Measurements from ENCODE around the gene BFAR. TPM values are rescaled to one million over a fixed set of nuclear protein-coding genes. Genes with fewer than 3 reads are reported as not detected.
"Not testable (repeated sequence)": the region's sequence is repeated elsewhere in the genome, so short reads cannot be mapped to it uniquely, and the experiment has no call there.

BFAR gene
- total RNA-seq, 1 donor from 2014 or later = 80.7 TPM

DNA sequence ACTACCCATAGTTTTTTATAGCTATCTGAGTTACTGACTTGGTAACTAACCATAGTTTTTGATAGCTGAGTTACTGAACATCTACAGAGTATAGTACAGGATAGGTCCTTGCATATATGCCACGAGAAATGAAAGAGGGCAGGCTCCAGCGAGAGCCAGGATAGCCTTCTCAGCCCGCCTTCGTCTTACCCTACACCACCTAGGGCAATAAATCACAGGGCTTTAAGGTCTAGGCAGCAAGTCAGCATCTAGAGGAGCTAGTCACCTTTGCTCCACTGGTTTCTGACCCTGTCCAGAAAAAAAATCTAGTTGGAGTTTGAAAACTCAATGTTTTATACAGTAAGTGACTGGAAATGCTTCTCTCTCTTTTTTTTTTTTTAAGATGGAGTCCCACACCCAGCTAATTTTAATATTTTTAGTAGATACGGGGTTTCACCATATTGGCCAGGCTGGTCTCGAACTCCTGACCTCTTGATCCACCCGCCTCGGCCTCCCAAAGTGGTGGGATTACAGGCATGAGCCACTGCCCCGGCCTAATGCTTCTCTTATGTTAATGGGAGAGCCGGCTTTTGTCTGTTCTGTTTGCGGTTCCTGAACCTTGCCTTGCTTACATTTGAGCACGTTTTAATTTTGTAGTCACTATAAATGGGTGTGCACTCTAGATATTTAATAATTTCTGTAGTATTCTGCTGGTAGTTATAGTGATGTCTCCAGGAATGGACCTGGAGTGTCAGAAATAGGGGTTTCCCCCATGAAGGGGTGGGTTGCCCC, 2.8 kb downstream of the BFAR start:
- Mint-ChIP-seq H3K9me3 (ENCODE audit: unreplicated experiment) (no peaks in the 10 kb centered on the region), H3K4me1 (ENCODE audit: unreplicated experiment) (peaks cover 22% of the 10 kb centered on the region), H3K4me3 (ENCODE audit: unreplicated experiment) (no peak overlapping the region)

DNA sequence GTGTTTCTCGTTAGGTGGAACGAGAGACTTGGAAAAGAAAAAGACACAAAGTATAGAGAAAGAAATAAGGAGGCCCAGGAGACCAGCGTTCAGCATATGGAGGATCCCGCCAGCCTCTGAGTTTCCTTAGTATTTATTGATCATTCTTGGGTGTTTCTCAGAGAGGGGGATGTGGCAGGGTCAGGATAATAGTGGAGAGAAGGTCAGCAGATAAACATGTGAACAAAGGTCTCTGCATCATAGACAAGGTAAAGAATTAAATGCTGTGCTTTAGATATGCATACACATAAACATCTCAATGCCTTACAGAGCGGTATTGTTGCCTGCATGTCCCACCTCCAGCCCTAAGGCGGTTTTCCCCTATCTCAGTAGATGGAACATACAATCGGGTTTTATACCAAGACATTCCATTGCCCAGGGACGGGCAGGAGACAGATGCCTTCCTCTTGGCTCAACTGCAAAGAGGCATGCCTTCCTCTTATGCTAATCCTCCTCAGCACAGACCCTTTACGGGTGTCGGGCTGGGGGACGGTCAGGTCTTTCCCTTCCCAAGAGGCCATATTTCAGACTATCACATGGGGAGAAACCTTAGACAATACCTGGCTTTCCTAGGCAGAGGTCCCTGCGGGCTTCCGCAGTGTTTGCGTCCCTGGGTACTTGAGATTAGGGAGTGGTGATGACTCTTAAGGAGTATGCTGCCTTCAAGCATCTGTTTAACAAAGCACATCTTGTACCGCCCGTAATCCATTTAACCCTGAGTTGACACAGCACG, 3.6 kb downstream of the BFAR start:
- not testable (repeated sequence) for H3K36me3 Mint-ChIP-seq (ENCODE audit: low read depth, unreplicated experiment)

More for the DNA sequence above, 2.8 kb downstream of the BFAR start:
- peak overlapping the region; percentile 58 for H3K27ac Mint-ChIP-seq (ENCODE audit: unreplicated experiment)
- no peak for TF ChIP-seq CTCF (IDR thresholded peaks at IDR 0.05; ENCODE audit: unreplicated experiment)
- no peak for DNase-seq (ENCODE audit: low spot score)
- no peaks in the 10 kb centered on the region for H3K36me3 Mint-ChIP-seq (ENCODE audit: low read depth, unreplicated experiment)
- H3K27me3 Mint-ChIP-seq (ENCODE audit: unreplicated experiment) = peaks cover 10% of the 10 kb centered on the region

GRCh38 chr16:14636951-14637240, 4.1 kb downstream of the BFAR start:
- not testable (repeated sequence) for H3K9me3 Mint-ChIP-seq (ENCODE audit: unreplicated experiment); H3K27me3 Mint-ChIP-seq (ENCODE audit: unreplicated experiment); H3K27ac Mint-ChIP-seq (ENCODE audit: unreplicated experiment); H3K4me3 Mint-ChIP-seq (ENCODE audit: unreplicated experiment); DNase-seq (ENCODE audit: low spot score); H3K36me3 Mint-ChIP-seq (ENCODE audit: low read depth, unreplicated experiment)
- peaks cover 22% of the 10 kb centered on the region for H3K4me1 Mint-ChIP-seq (ENCODE audit: unreplicated experiment)

More for the DNA sequence above, 3.6 kb downstream of the BFAR start:
- H3K9me3 Mint-ChIP-seq (ENCODE audit: unreplicated experiment); H3K27me3 Mint-ChIP-seq (ENCODE audit: unreplicated experiment); DNase-seq (ENCODE audit: low spot score); H3K4me3 Mint-ChIP-seq (ENCODE audit: unreplicated experiment): not testable (repeated sequence)
- H3K27ac Mint-ChIP-seq (ENCODE audit: unreplicated experiment) = peak overlapping the region; percentile 58
- H3K4me1 Mint-ChIP-seq (ENCODE audit: unreplicated experiment) = peaks cover 22% of the 10 kb centered on the region

DNA sequence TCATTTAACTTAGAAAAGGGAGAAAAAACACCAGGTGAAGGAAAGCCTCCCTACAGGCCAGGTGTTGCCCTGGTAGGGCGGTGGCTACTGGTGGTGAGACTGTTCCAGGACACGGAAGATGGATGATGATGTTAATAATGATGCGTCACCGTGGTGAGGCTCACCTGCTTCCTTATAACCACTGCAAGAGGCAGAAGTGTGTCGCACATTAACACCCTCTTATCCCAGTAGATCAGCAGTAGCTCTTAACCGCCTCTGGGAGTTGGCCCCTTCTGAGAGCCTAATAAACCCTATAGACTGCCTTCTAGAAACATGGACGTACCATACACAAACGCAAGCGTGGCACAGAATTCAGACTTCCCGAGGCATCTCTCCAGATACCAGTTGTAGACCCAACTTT, 7.8 kb downstream of the BFAR start:
- DNase-seq (ENCODE audit: low spot score) = no peak
- no peak for TF ChIP-seq CTCF (IDR thresholded peaks at IDR 0.05; ENCODE audit: unreplicated experiment)
- Mint-ChIP-seq H3K36me3 (ENCODE audit: low read depth, unreplicated experiment) (peaks cover 3% of the 10 kb centered on the region), H3K27me3 (ENCODE audit: unreplicated experiment) (no peaks in the 10 kb centered on the region), H3K4me1 (ENCODE audit: unreplicated experiment) (peaks cover 14% of the 10 kb centered on the region), H3K27ac (ENCODE audit: unreplicated experiment) (no peak overlapping the region), H3K9me3 (ENCODE audit: unreplicated experiment) (no peaks in the 10 kb centered on the region), H3K4me3 (ENCODE audit: unreplicated experiment) (no peak overlapping the region)

DNA sequence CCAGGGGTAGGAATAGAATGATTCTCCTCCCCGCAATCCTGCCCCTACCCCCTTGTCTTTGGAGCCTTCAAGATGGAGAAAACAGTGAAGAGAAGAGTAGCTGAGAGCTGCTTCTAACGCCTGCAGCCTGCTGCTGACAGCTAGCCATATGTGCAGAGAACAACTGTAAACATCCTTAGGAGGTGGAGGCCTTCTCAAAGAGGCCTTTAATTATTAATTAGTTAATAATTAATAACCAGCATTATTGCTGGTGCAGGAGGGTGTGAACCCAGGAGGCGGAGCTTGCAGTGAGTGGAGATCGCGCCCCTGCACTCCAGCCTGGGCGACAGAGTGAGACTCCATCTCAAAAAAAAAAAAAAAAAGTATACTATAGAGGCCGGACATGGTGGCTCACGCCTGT, 8.5 kb downstream of the BFAR start:
- no peaks in the 10 kb centered on the region for H3K9me3 Mint-ChIP-seq (ENCODE audit: unreplicated experiment)
- DNase-seq (ENCODE audit: low spot score) = no peak
- H3K27me3 Mint-ChIP-seq (ENCODE audit: unreplicated experiment) = no peaks in the 10 kb centered on the region
- no peak overlapping the region for H3K4me3 Mint-ChIP-seq (ENCODE audit: unreplicated experiment)
- peaks cover 3% of the 10 kb centered on the region for H3K36me3 Mint-ChIP-seq (ENCODE audit: low read depth, unreplicated experiment)
- H3K27ac Mint-ChIP-seq (ENCODE audit: unreplicated experiment) = peak overlapping the region; percentile 26
- TF ChIP-seq CTCF (IDR thresholded peaks at IDR 0.05; ENCODE audit: unreplicated experiment) = no peak
- peaks cover 9% of the 10 kb centered on the region for H3K4me1 Mint-ChIP-seq (ENCODE audit: unreplicated experiment)

DNA sequence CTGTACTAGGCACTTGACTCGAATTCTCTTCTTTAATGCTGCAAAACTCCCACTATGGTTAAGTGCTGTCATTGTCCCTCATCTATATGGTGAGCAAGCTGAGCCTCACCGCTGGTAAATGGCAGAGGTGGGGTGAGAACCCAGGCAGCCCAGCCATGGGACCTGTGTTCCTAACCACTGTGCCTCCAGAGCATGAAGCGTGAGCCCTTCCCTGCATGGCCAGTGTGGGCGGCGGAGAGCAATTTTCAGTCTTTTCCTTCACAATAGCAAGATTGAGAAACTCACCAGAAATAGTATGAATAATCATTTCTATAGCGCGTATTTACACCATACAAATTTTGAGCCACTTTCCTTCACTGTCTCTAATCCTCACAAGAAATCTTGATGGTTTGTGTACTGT, 9.2 kb downstream of the BFAR start:
- H3K4me1 Mint-ChIP-seq (ENCODE audit: unreplicated experiment) = peaks cover 2% of the 10 kb centered on the region
- no peaks in the 10 kb centered on the region for H3K27me3 Mint-ChIP-seq (ENCODE audit: unreplicated experiment)
- no peak for TF ChIP-seq CTCF (IDR thresholded peaks at IDR 0.05; ENCODE audit: unreplicated experiment)
- H3K27ac Mint-ChIP-seq (ENCODE audit: unreplicated experiment) = peak overlapping the region; percentile 61
- no peak overlapping the region for H3K4me3 Mint-ChIP-seq (ENCODE audit: unreplicated experiment)
- H3K36me3 Mint-ChIP-seq (ENCODE audit: low read depth, unreplicated experiment) = peaks cover 3% of the 10 kb centered on the region
- no peaks in the 10 kb centered on the region for H3K9me3 Mint-ChIP-seq (ENCODE audit: unreplicated experiment)
- DNase-seq (ENCODE audit: low spot score) = no peak
